Esophagus squamous epithelium (tissue), 5 donors: ENCODE measurements around the gene PRRC2B. TPM values are rescaled to one million over a fixed set of nuclear protein-coding genes. Genes with fewer than 3 reads are reported as not detected.

Source experiments
- DNase-seq: peaks from one replicate; lab custom pipeline; 2025; lab: John Stamatoyannopoulos, UW
- H3K27ac ChIP-seq, 4 donors: fragments of 200-600 bp; sonication (generic); one replicate each; pipeline ENCODE4 v1.5.1; 2016 to 2019; ENCODE audit warnings: mild to moderate bottlenecking in 1 of 4
- H3K27me3 ChIP-seq, 4 donors: fragments of 200-600 bp; sonication (generic); 1 replicate in 3 of 4; 2 replicates in 1 of 4; pipeline versions ENCODE4 v1.5.1 to v1.6.0; 2017 to 2021; ENCODE audit warnings: antibody characterized with exemption in 1 of 4
- H3K36me3 ChIP-seq, 3 donors: fragments of 200-600 bp; sonication (generic); one replicate each; pipeline ENCODE4 v1.5.1; 2016 to 2019
- H3K4me1 ChIP-seq, 3 donors: fragments of 200-600 bp; sonication (generic); one replicate each; pipeline ENCODE4 v1.5.1; 2017 to 2019
- H3K4me3 ChIP-seq, 4 donors: fragments of 200-600 bp; sonication (generic); 1 replicate in 3 of 4; 2 replicates in 1 of 4; pipeline ENCODE4 v1.5.1; 2016 to 2019; ENCODE audit warnings: mild to moderate bottlenecking in 2 of 4, moderate library complexity in 1 of 4
- H3K9me3 ChIP-seq, 3 donors: fragments of 200-600 bp; sonication (generic); one replicate each; pipeline ENCODE4 v1.5.1; 2016 to 2019
- CTCF ChIP-seq, 6 experiments: fragments of 450-650 bp in 4 of 6; fragments of 200-600 bp in 2 of 6; sonication (generic) in 2 of 6; IDR thresholded peaks; one replicate each; pipeline ENCODE4 v1.5.1; 2016 to 2019; ENCODE audit warnings: antibody characterized with exemption in 6 of 6, mild to moderate bottlenecking in 4 of 6, moderate library complexity in 4 of 6
- POLR2A ChIP-seq, 4 donors: fragments of 450-650 bp; IDR thresholded peaks; one replicate each; pipeline ENCODE4 v1.6.1; 2017; ENCODE audit warnings: antibody characterized with exemption in 4 of 4, mild to moderate bottlenecking in 4 of 4, moderate library complexity in 3 of 4
- WGBS, 2 donors: methylation state at CpG; one replicate each; pipeline ENCODE4 v1.1.5; 2018; 5-methylcytosine and 5-hydroxymethylcytosine counted together
- intact Hi-C: fragments of 100-400 bp; cut with DNase I; formaldehyde crosslinking; loops from one replicate; pipeline ENCODE4 v1.15.0; 2022
- total RNA-seq, 4 donors: library from RNA; depleted of rRNA; stranded (reverse); fragments of >200 nt; gene quantifications; one replicate each; pipeline ENCODE4 v1.1.0, GENCODE V29; 2016
- donor health status: DM: yes; HTN: yes; CAD: no.

PRRC2B gene
- total RNA-seq, 4 donors from 2014 or later: 46.6 to 73.8 (median 62.9) TPM

- Histone ChIP-seq H3K27ac (peak overlapping the region in 3 of 4 donors; percentile 21 to 59 (median 29)), H3K36me3 (peaks cover 70 to 100% (median 75%) of the 10 kb centered on the region in 3 donors), H3K27me3 (no peaks in the 10 kb centered on the region), H3K4me1 (peaks cover 0 to 52% (median 27%) of the 10 kb centered on the region in 3 donors), H3K9me3 (no peaks in the 10 kb centered on the region), H3K4me3 (no peak overlapping the region)
- intact Hi-C loops: loop anchor here (10.0 kb wide), 1 partner anchor 109 kb away; no protein-coding TSS in a partner anchor
- TF ChIP-seq POLR2A (IDR thresholded peaks at IDR 0.05) (no peak), CTCF (IDR thresholded peaks at IDR 0.05) (no peak)
- WGBS, 2 donors: 91% methylated on average over 5 to 7 of the region's 7 CpGs
- no peak for DNase-seq
Observed at GRCh38 chr9:131484051-131484445, 90.2 kb downstream of the PRRC2B start.

- H3K27ac ChIP-seq: no peak overlapping the region
- intact Hi-C loops: loop anchor here (10.0 kb wide), 1 partner anchor 110 kb away; no protein-coding TSS in a partner anchor
Observed at GRCh38 chr9:131484560-131485185, 90.8 kb downstream of the PRRC2B start.

GRCh38 chr9:131485206-131485605 lies 91.3 kb downstream of the PRRC2B start:
- Histone ChIP-seq H3K4me1 (peaks cover 0 to 47% (median 26%) of the 10 kb centered on the region in 3 donors), H3K27me3 (no peaks in the 10 kb centered on the region), H3K9me3 (no peaks in the 10 kb centered on the region), H3K27ac (peak overlapping the region in 1 of 4 donors; percentile 51), H3K36me3 (peaks cover 72 to 100% (median 80%) of the 10 kb centered on the region in 3 donors), H3K4me3 (no peak overlapping the region)
- DNase-seq: no peak
- intact Hi-C loops: loop anchor here (10.0 kb wide), 1 partner anchor 110 kb away; no protein-coding TSS in a partner anchor
- WGBS, 2 donors: 50 to 72% methylated on average over 7 to 8 of the region's 12 CpGs
- TF ChIP-seq POLR2A (IDR thresholded peaks at IDR 0.05) (no peak), CTCF (IDR thresholded peaks at IDR 0.05) (no peak)

More at GRCh38 chr9:131484560-131485185, 90.8 kb downstream of the PRRC2B start:
- Histone ChIP-seq H3K9me3 (no peaks in the 10 kb centered on the region), H3K36me3 (peaks cover 69 to 100% (median 78%) of the 10 kb centered on the region in 3 donors), H3K4me1 (peaks cover 0 to 52% (median 27%) of the 10 kb centered on the region in 3 donors), H3K4me3 (no peak overlapping the region), H3K27me3 (no peaks in the 10 kb centered on the region)
- WGBS, 2 donors: 89 to 94% methylated on average over 9 to 10 of the region's 15 CpGs
- no peak for DNase-seq
- no peak for TF ChIP-seq CTCF (IDR thresholded peaks at IDR 0.05)
- TF ChIP-seq POLR2A (IDR thresholded peaks at IDR 0.05): no peak

- no peaks in the 10 kb centered on the region for H3K27me3 ChIP-seq
Observed at GRCh38 chr9:131485728-131486422, 92.0 kb downstream of the PRRC2B start.

More at GRCh38 chr9:131485728-131486422, 92.0 kb downstream of the PRRC2B start:
- peaks cover 77 to 100% (median 85%) of the 10 kb centered on the region in 3 donors for H3K36me3 ChIP-seq
- H3K9me3 ChIP-seq: no peaks in the 10 kb centered on the region
- DNase-seq: no peak
- TF ChIP-seq POLR2A (IDR thresholded peaks at IDR 0.05): no peak
- no peak for TF ChIP-seq CTCF (IDR thresholded peaks at IDR 0.05)
- peak overlapping the region in 1 of 4 donors; percentile 51 for H3K27ac ChIP-seq
- no peak overlapping the region for H3K4me3 ChIP-seq
- intact Hi-C loops: loop anchor here (10.0 kb wide), 1 partner anchor 111 kb away; no protein-coding TSS in a partner anchor
- peaks cover 0 to 41% (median 19%) of the 10 kb centered on the region in 3 donors for H3K4me1 ChIP-seq
- 76 to 82% methylated on average over 11 to 14 of the region's 19 CpGs for WGBS, 2 donors
